ENCODE results near the gene ALX4. TPM values are rescaled to one million over a fixed set of nuclear protein-coding genes. Genes with fewer than 3 reads are reported as not detected.
A peak's percentile ranks its signal among the peaks of the same experiment; 100 is the strongest.

Gene ALX4
- total and polyA plus RNA-seq, 9 of the 15 experiments (the other 6 are each of a cell fraction or from before 2014, with no cell fraction given) = 0.07 to 1.2 (median 0.33) TPM

DNA sequence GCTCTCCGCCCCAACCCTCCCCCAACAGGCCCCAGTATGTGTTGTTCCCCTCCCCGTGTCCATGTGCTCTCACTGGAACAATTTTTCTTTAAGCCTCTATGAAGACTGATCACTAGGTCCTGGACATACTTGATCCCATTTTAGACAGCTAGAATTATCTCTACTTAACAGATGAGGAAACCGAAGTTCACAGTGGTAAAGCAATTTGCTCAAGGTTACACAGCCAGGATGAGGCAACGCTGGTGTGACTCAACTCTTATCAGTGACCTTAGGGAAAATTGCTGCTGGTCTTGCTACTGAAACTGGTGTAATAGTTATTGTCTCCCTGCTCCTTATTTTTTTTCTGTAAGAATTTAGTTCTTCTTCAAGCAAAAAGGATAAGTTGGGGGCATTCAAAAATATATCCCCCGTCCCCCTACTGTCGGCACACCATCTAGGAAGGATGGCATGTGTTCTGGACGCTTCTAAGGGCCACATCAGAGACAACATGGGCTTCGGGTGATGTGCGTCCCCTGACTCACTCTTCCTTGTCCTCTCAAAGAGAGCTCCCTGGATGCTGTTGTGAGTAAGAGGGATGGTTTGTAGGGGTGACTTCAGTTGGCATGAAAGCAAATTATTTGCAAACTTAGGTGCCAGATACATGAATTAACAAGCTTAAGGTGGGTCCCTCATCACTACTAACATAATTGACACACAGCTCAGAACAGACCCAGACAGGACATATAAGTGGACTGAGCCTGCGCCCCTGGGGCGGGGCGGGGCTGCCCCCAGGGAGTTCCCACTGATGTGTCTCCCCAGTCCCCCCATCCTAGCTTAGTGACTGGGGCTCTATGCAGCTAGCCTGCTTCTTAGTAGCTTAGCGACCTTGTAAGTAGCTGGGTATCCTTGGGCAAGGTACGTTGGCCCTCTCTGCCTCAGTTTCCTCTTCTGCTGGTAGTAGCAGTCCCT is 23.6 kb upstream of the ALX4 start (continued):
- TF ChIP-seq ARID1B (IDR thresholded peaks at IDR 0.05) (peak; percentile 98), NFE2L1 (tag; IDR thresholded peaks at IDR 0.05; ENCODE audit: borderline replicate concordance, low read depth) (no peak), MEIS2 (IDR thresholded peaks at IDR 0.05; ENCODE audit: partially characterized antibody) (peak; percentile 84), MAFG (tag; conservative IDR thresholded peaks at IDR 0.05) (peak; percentile 67), PYGO2 (tag; IDR thresholded peaks at IDR 0.05) (0 out of 2 replicates have a peak, but pooled peaks have one; percentile 23), HDAC1 (IDR thresholded peaks at IDR 0.05) (peak in 1 of 2 experiments; percentile 45; a peak in 1 of 4 replicates), EP300 (IDR thresholded peaks at IDR 0.05; ENCODE audit: low read length) (peak; percentile 93), FOXK1 (CRISPR knock-in tag; IDR thresholded peaks at IDR 0.05; ENCODE audit: borderline replicate concordance) (no peak), NCOA2 (IDR thresholded peaks at IDR 0.05; ENCODE audit: partially characterized antibody in 2 of 2) (no peak), ZNF551 (CRISPR knock-in tag; IDR thresholded peaks at IDR 0.05) (no peak), HOXB6 (CRISPR knock-in tag; IDR thresholded peaks at IDR 0.05; ENCODE audit: borderline replicate concordance) (no peak), NRF1 (conservative IDR thresholded peaks at IDR 0.05 in 1 of 2, IDR thresholded peaks at IDR 0.05 in 1 of 2) (peak in 1 of 2 experiments; percentile 26; a peak in 3 of 4 replicates), SMARCC2 (IDR thresholded peaks at IDR 0.05; ENCODE audit: low read depth) (peak; percentile 99), NCOA1 (IDR thresholded peaks at IDR 0.05; ENCODE audit: low read depth) (peak; percentile 79), BACH1 (tag; IDR thresholded peaks at IDR 0.05) (0 out of 2 replicates have a peak, but pooled peaks have one; percentile 16), POLR2G (IDR thresholded peaks at IDR 0.05; ENCODE audit: low read depth, low read length) (no peak), SOX6 (IDR thresholded peaks at IDR 0.05) (peak; percentile 88)
- TF ChIP-seq, protein P1, sequence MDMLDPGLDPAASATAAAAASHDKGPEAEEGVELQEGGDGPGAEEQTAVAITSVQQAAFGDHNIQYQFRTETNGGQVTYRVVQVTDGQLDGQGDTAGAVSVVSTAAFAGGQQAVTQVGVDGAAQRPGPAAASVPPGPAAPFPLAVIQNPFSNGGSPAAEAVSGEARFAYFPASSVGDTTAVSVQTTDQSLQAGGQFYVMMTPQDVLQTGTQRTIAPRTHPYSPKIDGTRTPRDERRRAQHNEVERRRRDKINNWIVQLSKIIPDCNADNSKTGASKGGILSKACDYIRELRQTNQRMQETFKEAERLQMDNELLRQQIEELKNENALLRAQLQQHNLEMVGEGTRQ (CRISPR knock-in tag; IDR thresholded peaks at IDR 0.05) = no peak
- TF ChIP-seq, protein P2, sequence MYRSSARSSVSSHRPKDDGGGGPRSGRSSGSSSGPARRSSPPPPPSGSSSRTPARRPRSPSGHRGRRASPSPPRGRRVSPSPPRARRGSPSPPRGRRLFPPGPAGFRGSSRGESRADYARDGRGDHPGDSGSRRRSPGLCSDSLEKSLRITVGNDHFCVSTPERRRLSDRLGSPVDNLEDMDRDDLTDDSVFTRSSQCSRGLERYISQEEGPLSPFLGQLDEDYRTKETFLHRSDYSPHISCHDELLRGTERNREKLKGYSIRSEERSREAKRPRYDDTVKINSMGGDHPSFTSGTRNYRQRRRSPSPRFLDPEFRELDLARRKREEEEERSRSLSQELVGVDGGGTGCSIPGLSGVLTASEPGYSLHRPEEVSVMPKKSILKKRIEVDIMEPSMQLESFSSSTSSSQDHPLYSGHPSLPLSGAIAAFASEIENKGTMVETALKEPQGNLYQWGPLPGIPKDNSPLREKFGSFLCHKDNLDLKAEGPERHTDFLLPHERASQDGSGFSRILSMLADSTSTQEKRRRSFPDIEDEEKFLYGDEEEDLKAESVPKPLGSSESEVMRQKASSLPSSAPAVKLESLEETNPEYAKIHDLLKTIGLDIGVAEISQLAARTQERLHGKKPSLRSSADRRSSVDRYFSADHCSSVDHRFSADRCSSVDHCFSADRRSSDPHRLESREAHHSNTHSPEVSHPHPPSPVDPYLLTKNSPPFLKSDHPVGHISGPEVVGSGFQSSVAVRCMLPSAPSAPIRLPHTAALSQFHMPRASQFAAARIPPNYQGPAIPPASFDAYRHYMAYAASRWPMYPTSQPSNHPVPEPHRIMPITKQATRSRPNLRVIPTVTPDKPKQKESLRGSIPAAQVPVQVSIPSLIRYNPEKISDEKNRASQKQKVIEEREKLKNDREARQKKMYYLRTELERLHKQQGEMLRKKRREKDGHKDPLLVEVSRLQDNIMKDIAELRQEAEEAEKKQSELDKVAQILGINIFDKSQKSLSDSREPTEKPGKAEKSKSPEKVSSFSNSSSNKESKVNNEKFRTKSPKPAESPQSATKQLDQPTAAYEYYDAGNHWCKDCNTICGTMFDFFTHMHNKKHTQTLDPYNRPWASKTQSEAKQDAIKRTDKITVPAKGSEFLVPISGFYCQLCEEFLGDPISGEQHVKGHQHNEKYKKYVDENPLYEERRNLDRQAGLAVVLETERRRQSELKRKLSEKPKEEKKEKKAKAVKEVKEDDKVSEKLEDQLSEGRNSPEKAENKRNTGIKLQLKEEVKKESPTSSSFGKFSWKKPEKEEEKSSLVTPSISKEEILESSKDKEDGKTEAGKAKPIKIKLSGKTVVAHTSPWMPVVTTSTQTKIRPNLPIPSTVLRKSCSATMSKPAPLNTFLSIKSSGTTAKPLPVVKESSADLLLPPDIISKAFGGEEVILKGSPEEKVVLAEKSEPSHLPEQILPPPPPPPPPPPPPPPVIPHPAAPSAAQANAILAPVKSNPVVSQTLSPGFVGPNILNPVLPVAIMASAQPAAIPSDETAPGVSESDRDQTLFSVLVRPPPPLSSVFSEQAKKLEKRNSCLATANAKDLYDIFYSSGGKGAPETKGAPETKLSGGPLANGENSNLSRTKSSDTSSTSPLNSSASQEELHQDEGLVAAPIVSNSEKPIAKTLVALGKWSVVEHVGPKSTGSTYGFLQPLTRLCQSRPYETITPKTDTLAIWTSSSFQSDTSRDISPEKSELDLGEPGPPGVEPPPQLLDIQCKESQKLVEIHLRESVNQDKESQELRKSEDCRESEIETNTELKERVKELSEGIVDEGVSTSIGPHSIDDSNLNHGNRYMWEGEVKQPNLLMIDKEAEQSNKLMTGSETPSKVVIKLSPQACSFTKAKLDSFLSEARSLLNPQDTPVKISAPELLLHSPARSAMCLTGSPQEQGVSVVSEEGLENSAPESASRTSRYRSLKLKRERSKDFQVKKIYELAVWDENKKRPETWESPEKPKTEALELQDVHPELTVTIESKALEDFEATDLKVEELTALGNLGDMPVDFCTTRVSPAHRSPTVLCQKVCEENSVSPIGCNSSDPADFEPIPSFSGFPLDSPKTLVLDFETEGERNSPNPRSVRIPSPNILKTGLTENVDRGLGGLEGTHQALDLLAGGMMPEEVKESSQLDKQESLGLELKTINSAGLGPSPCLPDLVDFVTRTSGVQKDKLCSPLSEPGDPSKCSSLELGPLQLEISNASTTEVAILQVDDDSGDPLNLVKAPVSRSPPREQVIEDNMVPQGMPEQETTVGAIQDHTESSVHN (IDR thresholded peaks at IDR 0.05; ENCODE audit: borderline replicate concordance in 1 of 2, low read depth in 1 of 2) = peak in 1 of 2 experiments; percentile 94; a peak in 2 of 4 replicates
